HG03108 (cell line): ENCODE results near the gene NACAD.
"Not testable (repeated sequence)": the region's sequence is repeated elsewhere in the genome, so short reads cannot be mapped to it uniquely, and the experiment has no call there.

ENCODE experiments used
- ATAC-seq: cut with Tn5 transposase; IDR thresholded peaks from one replicate; pipeline ENCODE4 v1.9.1; 2021; ENCODE audit warnings: moderate library complexity; ENCODE audit not compliant: unreplicated experiment

NACAD gene

GRCh38 chr7:45060295-45060694 is 28.5 kb downstream of the NACAD start:
- no peak for ATAC-seq

GRCh38 chr7:45057878-45058277 is 30.9 kb downstream of the NACAD start:
- no peak for ATAC-seq

- no peak for ATAC-seq
Observed at GRCh38 chr7:45055594-45056219, 33.1 kb downstream of the NACAD start.

- no peak for ATAC-seq
Observed at GRCh38 chr7:45055016-45055415, 33.8 kb downstream of the NACAD start.

- no peak for ATAC-seq
Observed at GRCh38 chr7:45054442-45054841, 34.3 kb downstream of the NACAD start.

GRCh38 chr7:45053941-45054340 is 34.8 kb downstream of the NACAD start:
- no peak for ATAC-seq

GRCh38 chr7:45053401-45053800 is 35.4 kb downstream of the NACAD start:
- ATAC-seq, result no peak

GRCh38 chr7:45052011-45052410 is 36.8 kb downstream of the NACAD start:
- ATAC-seq, result no peak

- ATAC-seq, result no peak
Observed at GRCh38 chr7:45050198-45050597, 38.6 kb downstream of the NACAD start.

- ATAC-seq, result no peak
Observed at GRCh38 chr7:45048748-45049147, 40.0 kb downstream of the NACAD start.

- ATAC-seq, result no peak
Observed at GRCh38 chr7:45044338-45044737, 44.4 kb downstream of the NACAD start.

- ATAC-seq, result no peak
Observed at GRCh38 chr7:45039106-45039505, 49.7 kb downstream of the NACAD start.

- no peak for ATAC-seq
Observed at GRCh38 chr7:45037876-45038275, 50.9 kb downstream of the NACAD start.

- ATAC-seq, result no peak
Observed at GRCh38 chr7:45036796-45037195, 52.0 kb downstream of the NACAD start.

GRCh38 chr7:45036317-45036716 is 52.5 kb downstream of the NACAD start:
- no peak for ATAC-seq

- no peak for ATAC-seq
Observed at GRCh38 chr7:45035893-45036292, 52.9 kb downstream of the NACAD start.

- no peak for ATAC-seq
Observed at GRCh38 chr7:45035371-45035770, 53.4 kb downstream of the NACAD start.

- not testable (repeated sequence) for ATAC-seq
Observed at GRCh38 chr7:45034710-45035109, 54.1 kb downstream of the NACAD start.

GRCh38 chr7:45033931-45034290 is 54.9 kb downstream of the NACAD start:
- no peak for ATAC-seq

GRCh38 chr7:45033261-45033930 is 55.4 kb downstream of the NACAD start:
- no peak for ATAC-seq

- no peak for ATAC-seq
Observed at GRCh38 chr7:45032421-45032820, 56.3 kb downstream of the NACAD start.

GRCh38 chr7:45031829-45032228 is 56.9 kb downstream of the NACAD start:
- ATAC-seq, result no peak
